ENCODE data around the gene DMBT1.

Gene DMBT1

DNA sequence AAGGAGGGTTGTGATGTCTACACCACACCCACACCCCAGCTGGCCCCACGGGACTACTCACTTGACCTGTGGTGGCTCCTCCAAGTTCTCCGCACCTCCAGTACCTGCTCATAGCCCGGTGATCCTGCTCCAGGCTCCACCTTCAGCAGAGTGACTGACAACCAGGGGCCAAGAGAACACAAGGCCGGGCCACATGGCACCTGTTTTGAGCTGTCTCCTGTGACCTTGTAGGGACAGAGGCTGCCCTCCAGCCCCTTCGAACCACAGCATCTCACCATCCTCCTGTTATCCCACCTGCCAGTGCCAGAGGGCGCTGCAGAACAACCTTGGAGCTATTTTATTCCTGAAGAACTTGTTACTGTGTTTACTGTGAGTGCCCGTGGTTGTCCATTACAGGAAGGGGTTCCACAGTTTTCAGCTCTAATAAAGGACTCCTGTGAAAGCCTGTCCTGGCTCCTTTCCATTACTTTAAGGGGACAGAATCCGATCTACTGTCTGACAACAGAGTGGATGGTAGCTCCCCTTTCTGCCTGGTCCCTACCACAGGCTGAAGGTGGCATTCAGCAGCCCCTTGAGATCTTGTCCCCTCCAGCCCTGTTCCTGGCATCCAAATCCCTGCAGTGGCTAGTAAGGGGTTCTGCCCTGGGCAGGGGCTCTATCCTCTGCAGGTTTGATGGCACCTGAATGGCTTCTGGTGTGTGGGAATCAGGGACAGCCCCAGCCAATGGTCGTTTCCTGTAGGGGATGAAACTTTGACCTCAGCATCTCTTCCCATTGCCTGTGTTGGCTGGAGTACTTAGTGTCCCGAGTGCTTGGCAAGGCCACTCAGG is 88.3 kb downstream of the DMBT1 start:
- DNase-seq: peak; percentile 9

- no peak for DNase-seq
Measured at GRCh38 chr10:122649903-122650302, 89.3 kb downstream of the DMBT1 start.

- DNase-seq: no peak
Measured at GRCh38 chr10:122650331-122650730, 89.8 kb downstream of the DMBT1 start.

- no peak for DNase-seq
Measured at GRCh38 chr10:122655524-122656307, 95.2 kb downstream of the DMBT1 start.

DNA sequence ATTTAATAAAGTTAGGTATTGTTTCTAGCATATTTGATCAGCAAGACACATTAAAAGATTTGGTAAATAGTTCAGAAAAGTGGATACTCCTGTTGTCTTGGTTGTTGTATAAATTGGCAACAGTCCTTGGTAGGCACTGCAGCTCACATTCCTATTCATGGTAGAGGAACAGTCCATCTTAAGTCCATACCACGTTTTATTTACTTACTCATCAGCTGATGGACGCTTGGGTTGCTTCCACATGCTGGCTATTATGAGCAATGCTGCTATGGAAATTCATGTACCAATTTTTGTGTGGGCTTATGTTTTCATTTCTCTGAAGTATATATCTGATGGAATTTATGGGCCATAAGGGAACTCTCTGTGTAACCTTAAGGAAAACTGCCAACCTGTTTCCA is 95.8 kb downstream of the DMBT1 start:
- no peak for DNase-seq

DNA sequence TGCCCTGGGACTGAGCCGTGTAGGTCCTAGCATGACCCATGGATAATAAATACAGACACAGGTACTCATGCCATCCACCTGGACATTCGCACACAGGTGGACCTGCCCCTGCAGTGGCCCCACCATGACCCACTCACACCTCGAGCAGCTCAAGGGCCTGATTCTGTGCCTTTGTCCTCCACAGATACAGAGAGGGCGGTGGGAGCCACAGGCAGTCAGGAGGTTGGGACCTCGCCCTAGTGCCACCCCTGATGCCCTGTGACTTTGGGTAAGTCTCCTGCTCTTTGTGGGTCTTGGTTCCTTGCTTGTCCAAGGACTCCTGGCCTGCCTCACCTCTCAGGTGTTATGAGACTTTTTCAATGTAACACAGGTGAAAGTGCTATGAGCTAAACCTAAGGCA is 96.2 kb downstream of the DMBT1 start:
- no peak for DNase-seq

GRCh38 chr10:122657255-122657654 is 96.7 kb downstream of the DMBT1 start:
- no peak for DNase-seq

DNA sequence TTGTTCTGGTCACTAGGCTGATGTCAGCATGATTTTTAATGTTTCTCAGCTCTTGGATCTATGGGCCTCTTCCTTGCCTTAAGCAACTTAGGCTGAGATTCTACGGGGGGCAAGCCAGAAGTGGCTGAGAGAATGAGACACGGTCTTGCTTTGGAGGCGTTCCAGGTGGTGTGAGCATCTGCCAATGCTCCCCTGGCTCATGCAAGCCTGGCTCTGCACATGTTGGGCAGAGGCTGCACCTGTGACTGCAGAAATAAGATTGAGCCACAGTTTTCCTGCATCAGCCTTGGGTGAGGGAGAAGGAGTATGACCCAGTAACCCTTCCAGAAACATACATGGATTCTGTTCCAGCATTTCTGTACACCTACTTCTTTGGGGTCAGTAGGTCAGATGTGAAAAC is 97.2 kb downstream of the DMBT1 start:
- DNase-seq: no peak

GRCh38 chr10:122658356-122659049 is 97.9 kb downstream of the DMBT1 start:
- no peak for DNase-seq

DNA sequence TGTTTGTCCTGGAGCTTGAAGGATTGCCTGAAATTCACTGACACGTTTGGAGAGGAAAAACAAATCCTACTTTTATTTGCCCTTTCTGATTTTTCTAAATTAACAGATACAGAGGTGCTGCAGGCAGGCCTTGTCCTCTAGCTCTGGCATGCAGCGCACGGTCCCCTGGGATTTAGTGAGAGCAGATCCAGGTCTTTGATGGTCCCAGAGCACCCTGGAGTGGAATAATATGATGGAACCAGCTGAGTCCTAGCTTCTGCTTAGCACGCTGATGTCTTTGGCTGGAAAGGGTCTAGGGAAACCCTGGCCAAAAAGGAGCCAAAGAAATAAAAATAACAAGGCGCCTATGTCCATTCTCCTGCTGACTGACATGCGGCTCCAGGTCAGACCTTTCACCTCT is 98.6 kb downstream of the DMBT1 start:
- no peak for DNase-seq

DNA sequence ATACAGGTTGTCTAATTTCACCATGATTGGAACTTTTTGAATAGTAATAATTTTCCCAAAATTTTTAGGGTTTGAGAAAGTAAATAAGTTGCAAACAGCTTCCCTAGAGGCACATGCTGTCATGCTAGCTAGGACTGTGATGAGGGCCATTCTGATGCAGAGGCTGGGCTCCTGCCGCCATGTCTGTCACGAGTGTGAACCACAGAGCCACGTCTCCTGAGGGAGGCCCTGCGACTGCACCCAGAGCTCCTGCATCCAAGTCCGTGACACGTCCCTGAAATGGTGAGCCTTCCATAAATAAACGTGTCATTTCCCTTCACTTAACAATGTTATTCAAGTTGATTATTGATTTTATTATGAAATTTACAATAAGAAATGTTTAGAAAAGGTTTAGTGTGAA is 99.1 kb downstream of the DMBT1 start:
- no peak for DNase-seq

- DNase-seq: no peak
Measured at GRCh38 chr10:122660696-122661095, 100.1 kb downstream of the DMBT1 start.

DNA sequence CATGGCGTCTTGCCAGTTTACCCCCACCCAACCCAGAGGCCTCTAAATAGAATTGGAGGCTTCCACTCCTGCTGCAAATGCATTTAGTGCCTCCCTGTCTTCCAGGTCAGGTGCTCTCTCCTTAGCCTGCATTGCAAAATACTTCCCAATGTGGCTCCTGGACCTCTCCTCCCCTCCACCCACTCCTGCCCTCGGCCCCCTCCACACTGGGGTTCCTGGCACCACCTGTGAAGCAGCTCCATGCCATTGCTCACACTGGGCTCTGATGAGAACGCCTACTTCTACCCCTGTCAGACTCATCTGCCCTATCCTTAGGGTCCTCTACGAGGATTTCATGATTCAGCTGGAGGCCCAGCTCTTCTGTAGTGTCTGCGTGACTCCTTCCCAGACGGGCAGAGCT is 101.7 kb downstream of the DMBT1 start:
- no peak for DNase-seq

DNA sequence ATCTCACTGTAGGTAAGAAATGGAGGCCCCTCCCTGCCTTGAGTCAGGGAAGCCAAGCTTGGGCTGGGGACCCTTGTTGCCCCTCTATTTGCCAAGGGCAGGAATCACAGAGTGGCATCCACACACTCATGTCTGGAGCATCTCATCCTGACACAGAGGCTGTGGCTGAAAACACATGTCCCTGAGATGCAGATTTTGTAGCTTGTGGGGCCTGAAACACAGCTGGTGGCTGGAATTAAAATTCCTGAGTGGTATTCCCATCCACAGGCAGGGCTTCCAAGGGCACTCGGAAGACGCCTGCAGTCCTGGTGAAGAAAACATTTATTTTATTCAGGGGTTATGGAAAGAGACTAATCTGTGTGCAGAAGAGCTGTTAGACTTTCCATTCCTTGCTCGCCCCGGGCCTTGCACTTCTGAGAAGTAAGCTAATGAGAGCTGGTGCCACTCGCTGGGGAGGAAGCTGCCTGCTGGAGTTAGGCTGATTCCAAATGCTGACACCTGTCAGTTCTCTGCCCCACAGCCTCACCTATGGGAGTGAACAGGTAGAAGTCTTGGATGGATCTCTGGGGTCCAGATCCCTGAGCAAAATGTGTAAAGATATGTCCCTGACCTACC is 103.1 kb downstream of the DMBT1 start:
- no peak for DNase-seq

DNA sequence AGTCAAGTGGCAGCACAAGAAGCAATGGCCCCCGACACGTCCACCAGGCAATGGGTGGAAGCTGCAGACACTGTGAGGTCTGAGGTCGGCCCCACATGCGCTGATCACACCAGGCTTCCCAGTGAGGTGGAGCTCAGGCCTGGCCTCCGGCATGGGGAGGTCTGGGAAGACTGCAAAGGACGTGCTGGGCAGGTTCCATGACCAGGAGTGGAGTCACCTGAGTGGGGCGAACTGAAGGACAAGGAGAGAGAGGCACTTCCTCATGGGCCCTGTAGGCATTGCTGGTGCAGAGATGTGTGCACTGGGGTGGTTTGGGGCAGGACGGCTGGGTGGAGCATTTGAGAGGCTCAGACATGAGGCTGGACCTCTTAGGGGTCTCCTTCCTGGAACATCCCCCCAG is 103.9 kb downstream of the DMBT1 start:
- no peak for DNase-seq

DNA sequence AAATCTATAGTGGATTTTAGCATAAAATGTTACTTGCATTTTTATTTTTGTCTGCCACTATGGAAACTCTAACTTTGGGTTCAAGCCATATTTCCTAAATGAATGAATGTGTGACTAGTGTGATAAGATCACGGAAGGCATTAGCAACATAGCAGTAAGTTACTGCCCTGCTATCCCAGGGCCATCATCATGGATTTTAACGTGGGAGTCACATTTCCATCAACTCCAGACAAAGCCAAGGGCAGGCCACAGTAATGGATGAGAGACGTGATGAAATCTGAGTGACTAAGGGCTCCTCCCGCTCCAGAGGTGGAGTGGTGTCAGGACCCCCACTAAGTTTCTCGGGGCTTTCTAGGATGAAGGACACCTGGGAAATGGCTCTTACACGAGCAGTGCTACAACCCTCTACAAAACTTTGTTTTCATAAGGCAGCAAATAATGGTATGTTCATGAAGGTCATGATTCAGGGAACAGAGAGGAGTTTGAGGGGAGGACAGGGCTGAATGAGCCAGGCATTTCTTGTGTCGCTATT is 104.8 kb downstream of the DMBT1 start:
- no peak for DNase-seq

GRCh38 chr10:122665946-122666345 is 105.4 kb downstream of the DMBT1 start:
- no peak for DNase-seq

DNA sequence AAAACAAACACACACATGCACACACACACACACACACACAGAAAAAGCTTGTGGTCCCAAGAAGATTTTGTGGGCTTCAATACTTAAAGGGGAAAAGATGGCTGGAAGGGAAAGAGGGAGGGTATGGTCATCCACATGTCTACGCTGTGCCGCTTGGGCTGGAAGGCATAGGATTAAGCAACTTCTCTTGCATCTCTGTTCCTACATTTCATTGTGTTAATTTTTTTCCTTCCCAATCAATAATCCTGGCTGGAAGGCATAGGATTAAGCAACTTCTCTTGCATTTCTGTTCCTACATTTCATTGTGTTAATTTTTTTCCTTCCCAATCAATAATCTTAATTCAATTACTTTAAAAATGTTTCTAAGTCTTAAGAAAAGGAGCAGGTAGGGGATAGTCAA is 108.5 kb downstream of the DMBT1 start:
- DNase-seq: no peak

DNA sequence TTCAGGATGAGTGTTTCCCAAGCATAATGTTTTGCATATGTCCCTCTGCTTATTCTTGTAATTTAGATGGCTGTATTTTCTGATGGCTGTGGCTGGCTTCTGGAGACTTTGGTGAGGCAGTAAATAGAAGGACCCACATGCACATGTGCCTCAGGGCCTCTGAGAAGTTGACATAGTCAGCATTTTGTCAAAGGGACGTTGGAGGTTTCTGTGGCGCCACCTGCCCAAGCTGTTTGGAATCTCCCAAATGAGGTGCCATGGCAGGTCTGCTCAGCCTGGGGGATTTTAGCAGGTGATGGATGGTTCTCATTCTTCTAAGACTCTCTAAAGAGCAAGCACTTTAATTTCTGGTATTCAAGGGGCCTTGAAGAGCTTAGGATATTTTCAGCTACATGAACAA is 109.3 kb downstream of the DMBT1 start:
- DNase-seq: no peak

- DNase-seq: no peak
Measured at GRCh38 chr10:122671355-122671754, 110.8 kb downstream of the DMBT1 start.

DNA sequence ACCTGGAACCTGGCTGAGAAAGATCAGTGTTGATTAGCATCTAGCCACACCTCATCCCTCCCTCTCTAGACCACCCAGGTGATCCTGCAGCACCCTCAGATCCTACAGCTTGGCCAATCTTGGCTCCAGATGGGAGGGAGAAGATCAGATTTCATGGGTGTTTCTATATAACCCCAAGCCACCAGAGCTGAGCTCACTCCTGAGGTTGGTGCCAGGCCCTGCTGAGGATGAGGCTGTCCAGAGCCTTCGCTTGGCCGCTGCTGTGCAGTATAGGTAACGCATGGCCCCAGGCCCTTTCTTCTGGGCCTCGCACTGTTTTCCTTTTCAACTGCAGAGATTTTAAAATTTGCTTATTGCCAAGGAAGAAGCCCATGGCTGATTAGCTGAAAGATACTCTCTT is 112.1 kb downstream of the DMBT1 start:
- no peak for DNase-seq

DNA sequence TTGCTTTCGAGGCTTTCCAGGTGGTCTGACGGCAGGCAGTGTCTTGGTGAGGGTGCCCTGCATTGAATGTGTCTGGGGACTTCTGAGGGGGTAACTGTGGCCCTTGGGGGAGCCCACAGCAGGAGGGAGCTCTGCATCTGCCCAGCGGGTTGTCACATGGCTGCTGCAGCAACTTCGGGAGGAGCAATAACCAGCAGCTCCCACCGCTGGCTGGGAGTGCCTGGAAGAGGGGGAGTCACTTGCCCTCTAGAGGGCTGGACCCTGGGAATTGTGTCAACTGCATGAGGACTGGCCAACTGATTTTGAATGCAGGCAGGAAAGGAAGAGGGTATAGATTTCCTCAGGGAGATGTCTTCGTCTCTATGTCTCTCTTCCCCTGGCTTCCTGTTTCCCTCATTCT is 112.7 kb downstream of the DMBT1 start:
- no peak for DNase-seq

- DNase-seq: no peak
Measured at GRCh38 chr10:122673731-122674130, 113.2 kb downstream of the DMBT1 start.
